ENCODE results near the gene LGMN. TPM values are rescaled to one million over a fixed set of nuclear protein-coding genes. Genes with fewer than 3 reads are reported as not detected.

Gene LGMN
- total RNA-seq, 1 experiment from 2014 or later = 94.2 TPM

- no peaks in the 10 kb centered on the region for H3K27me3 ChIP-seq (replicated peaks; ENCODE audit: control insufficient read depth, insufficient read depth, low read length)
- H3K4me3 ChIP-seq (ENCODE audit: low read depth, low read length) = no peak overlapping the region
- DNase-seq = peak; percentile 51 to 72
- Mint-ChIP-seq H3K4me3 (ENCODE audit: unreplicated experiment) (no peak overlapping the region), H3K27ac (ENCODE audit: unreplicated experiment) (no peak overlapping the region), H3K9me3 (ENCODE audit: unreplicated experiment) (peaks cover 10% of the 10 kb centered on the region), H3K27me3 (ENCODE audit: insufficient read depth, unreplicated experiment) (peaks cover 4% of the 10 kb centered on the region), H3K36me3 (ENCODE audit: insufficient read depth, unreplicated experiment) (no peaks in the 10 kb centered on the region), H3K4me1 (ENCODE audit: low read depth, unreplicated experiment) (peaks cover 11% of the 10 kb centered on the region)
- H3K36me3 ChIP-seq (ENCODE audit: control insufficient read depth, insufficient read depth, low read length) = no peaks in the 10 kb centered on the region
- TF ChIP-seq, protein P1, sequence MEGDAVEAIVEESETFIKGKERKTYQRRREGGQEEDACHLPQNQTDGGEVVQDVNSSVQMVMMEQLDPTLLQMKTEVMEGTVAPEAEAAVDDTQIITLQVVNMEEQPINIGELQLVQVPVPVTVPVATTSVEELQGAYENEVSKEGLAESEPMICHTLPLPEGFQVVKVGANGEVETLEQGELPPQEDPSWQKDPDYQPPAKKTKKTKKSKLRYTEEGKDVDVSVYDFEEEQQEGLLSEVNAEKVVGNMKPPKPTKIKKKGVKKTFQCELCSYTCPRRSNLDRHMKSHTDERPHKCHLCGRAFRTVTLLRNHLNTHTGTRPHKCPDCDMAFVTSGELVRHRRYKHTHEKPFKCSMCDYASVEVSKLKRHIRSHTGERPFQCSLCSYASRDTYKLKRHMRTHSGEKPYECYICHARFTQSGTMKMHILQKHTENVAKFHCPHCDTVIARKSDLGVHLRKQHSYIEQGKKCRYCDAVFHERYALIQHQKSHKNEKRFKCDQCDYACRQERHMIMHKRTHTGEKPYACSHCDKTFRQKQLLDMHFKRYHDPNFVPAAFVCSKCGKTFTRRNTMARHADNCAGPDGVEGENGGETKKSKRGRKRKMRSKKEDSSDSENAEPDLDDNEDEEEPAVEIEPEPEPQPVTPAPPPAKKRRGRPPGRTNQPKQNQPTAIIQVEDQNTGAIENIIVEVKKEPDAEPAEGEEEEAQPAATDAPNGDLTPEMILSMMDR (IDR thresholded peaks at IDR 0.05; ENCODE audit: insufficient read depth in 1 of 2, low read depth in 1 of 2, low read length in 1 of 2, severe bottlenecking in 1 of 2, unreplicated experiment in 1 of 2) = no peak
- ChIA-PET CTCF (no interaction called here), POLR2A (interaction anchor here (1.2 kb wide), 1 partner anchor 11 kb away, joined by 6 read pairs; the partner anchor contains the start of gene LGMN)
- no peaks in the 10 kb centered on the region for H3K9me3 ChIP-seq
- H3K4me1 ChIP-seq = no peaks in the 10 kb centered on the region
- BruUV-seq (replicated peaks) = no TSS peak
- intact Hi-C loops (cut with micrococcal nuclease; ENCODE audit: unreplicated experiment) = no loop called here
Observed at GRCh38 chr14:92759300-92759678, 10.9 kb upstream of the LGMN start.

DNA sequence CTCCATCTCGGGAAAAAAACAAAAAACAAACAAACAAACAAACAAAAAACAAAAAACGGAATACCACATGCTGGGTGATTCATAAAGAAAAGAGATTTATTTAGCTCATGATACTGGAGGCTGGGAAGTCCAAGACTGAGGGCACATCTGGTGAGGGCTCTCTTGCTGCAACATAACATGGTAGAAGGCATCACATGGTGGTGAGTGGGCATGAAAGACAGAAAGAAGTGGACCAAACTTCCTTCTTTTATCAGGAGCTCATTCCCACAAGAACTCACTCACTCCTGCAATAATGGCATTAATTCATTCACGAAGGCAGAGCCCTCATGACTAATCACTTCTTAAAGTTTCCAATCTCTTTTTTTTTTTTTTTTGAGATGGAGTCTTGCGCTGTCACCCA lies 8.0 kb upstream of the LGMN start:
- DNase-seq = no peak
- CTCF ChIA-PET = no interaction called here
- TF ChIP-seq, protein P1 (IDR thresholded peaks at IDR 0.05; ENCODE audit: insufficient read depth in 1 of 2, low read depth in 1 of 2, low read length in 1 of 2, severe bottlenecking in 1 of 2, unreplicated experiment in 1 of 2) = no peak
- no peaks in the 10 kb centered on the region for H3K4me1 ChIP-seq
- intact Hi-C loops (cut with micrococcal nuclease; ENCODE audit: unreplicated experiment) = no loop called here
- H3K27me3 ChIP-seq (replicated peaks; ENCODE audit: control insufficient read depth, insufficient read depth, low read length) = no peaks in the 10 kb centered on the region
- POLR2A ChIA-PET = no interaction called here
- H3K36me3 ChIP-seq (ENCODE audit: control insufficient read depth, insufficient read depth, low read length) = no peaks in the 10 kb centered on the region
- Mint-ChIP-seq H3K4me1 (ENCODE audit: low read depth, unreplicated experiment) (peaks cover 11% of the 10 kb centered on the region), H3K36me3 (ENCODE audit: insufficient read depth, unreplicated experiment) (no peaks in the 10 kb centered on the region), H3K9me3 (ENCODE audit: unreplicated experiment) (peaks cover 10% of the 10 kb centered on the region), H3K27me3 (ENCODE audit: insufficient read depth, unreplicated experiment) (peaks cover 4% of the 10 kb centered on the region), H3K4me3 (ENCODE audit: unreplicated experiment) (no peak overlapping the region), H3K27ac (ENCODE audit: unreplicated experiment) (no peak overlapping the region)
- H3K4me3 ChIP-seq (ENCODE audit: low read depth, low read length) = no peak overlapping the region
- H3K9me3 ChIP-seq = no peaks in the 10 kb centered on the region
- no TSS peak for BruUV-seq (replicated peaks)

- no peak overlapping the region for H3K4me3 ChIP-seq (ENCODE audit: low read depth, low read length)
- H3K4me1 ChIP-seq = no peaks in the 10 kb centered on the region
- Mint-ChIP-seq H3K36me3 (ENCODE audit: insufficient read depth, unreplicated experiment) (no peaks in the 10 kb centered on the region), H3K4me1 (ENCODE audit: low read depth, unreplicated experiment) (peaks cover 7% of the 10 kb centered on the region), H3K27me3 (ENCODE audit: insufficient read depth, unreplicated experiment) (peaks cover 4% of the 10 kb centered on the region), H3K4me3 (ENCODE audit: unreplicated experiment) (no peak overlapping the region), H3K9me3 (ENCODE audit: unreplicated experiment) (peaks cover 7% of the 10 kb centered on the region), H3K27ac (ENCODE audit: unreplicated experiment) (no peak overlapping the region)
- TF ChIP-seq, protein P1 (IDR thresholded peaks at IDR 0.05; ENCODE audit: insufficient read depth in 1 of 2, low read depth in 1 of 2, low read length in 1 of 2, severe bottlenecking in 1 of 2, unreplicated experiment in 1 of 2) = no peak
- no peak for DNase-seq
- H3K27me3 ChIP-seq (replicated peaks; ENCODE audit: control insufficient read depth, insufficient read depth, low read length) = no peaks in the 10 kb centered on the region
- H3K9me3 ChIP-seq = peaks cover 2% of the 10 kb centered on the region; the same call in 1 of the 2 replicates
- no TSS peak for BruUV-seq (replicated peaks)
- H3K36me3 ChIP-seq (ENCODE audit: control insufficient read depth, insufficient read depth, low read length) = no peaks in the 10 kb centered on the region
- intact Hi-C loops (cut with micrococcal nuclease; ENCODE audit: unreplicated experiment) = no loop called here
- CTCF ChIA-PET = no interaction called here
- POLR2A ChIA-PET = no interaction called here
Observed at GRCh38 chr14:92755495-92755894, 7.1 kb upstream of the LGMN start.

Measured in Caco-2 (cell line).